Vagina (tissue), 2 donors: ENCODE measurements around the gene SSR2. TPM values are rescaled to one million over a fixed set of nuclear protein-coding genes. Genes with fewer than 3 reads are reported as not detected.
A peak's percentile ranks its signal among the peaks of the same experiment; 100 is the strongest.

Experiments used
- DNase-seq, 2 donors: peaks; one replicate each; pipeline ENCODE4 v3.0.0-alpha.2; 2017; ENCODE audit errors: extremely low spot score in 2 of 2
- H3K27ac ChIP-seq: fragments of 200-600 bp; sonication (generic); one replicate; pipeline ENCODE4 v1.5.1; 2019
- H3K27me3 ChIP-seq: fragments of 200-600 bp; sonication (generic); one replicate; pipeline ENCODE4 v1.5.1; 2019
- H3K36me3 ChIP-seq, 2 donors: fragments of 200-600 bp; sonication (generic); one replicate each; pipeline ENCODE4 v1.5.1; 2017 to 2019
- H3K4me1 ChIP-seq: fragments of 200-600 bp; sonication (generic); one replicate; pipeline ENCODE4 v1.5.1; 2019
- H3K4me3 ChIP-seq, 2 donors: fragments of 200-600 bp; sonication (generic); 1 replicate in 1 of 2; 2 replicates in 1 of 2; pipeline ENCODE4 v1.5.1; 2016 to 2019
- H3K9me3 ChIP-seq: fragments of 200-600 bp; sonication (generic); one replicate; pipeline ENCODE4 v1.5.1; 2019
- CTCF ChIP-seq, 3 experiments: fragments of 450-650 bp in 2 of 3; fragments of 200-600 bp in 1 of 3; sonication (generic) in 1 of 3; IDR thresholded peaks; one replicate each; pipeline ENCODE4 v1.5.1; 2017 to 2019; ENCODE audit warnings: antibody characterized with exemption in 3 of 3, mild to moderate bottlenecking in 2 of 3, moderate library complexity in 2 of 3
- POLR2A ChIP-seq, 2 donors: fragments of 450-650 bp; IDR thresholded peaks; one replicate each; pipeline ENCODE4 v1.6.1; 2017; ENCODE audit warnings: antibody characterized with exemption in 2 of 2, mild to moderate bottlenecking in 2 of 2, moderate library complexity in 2 of 2
- POLR2AphosphoS5 ChIP-seq, 2 donors: sonication (generic); formaldehyde crosslinking; IDR thresholded peaks; one replicate each; pipeline ENCODE4 v1.9.0; 2017; ENCODE audit warnings: antibody characterized with exemption in 2 of 2, mild to moderate bottlenecking in 2 of 2, low read depth in 1 of 2; ENCODE audit not compliant: insufficient read depth in 1 of 2
- intact Hi-C: fragments of 100-400 bp; cut with DNase I; formaldehyde crosslinking; loops from one replicate; pipeline ENCODE4 v1.15.1; 2023
- total RNA-seq: library from RNA; depleted of rRNA; stranded (reverse); fragments of >200 nt; gene quantifications from one replicate; pipeline ENCODE4 v1.2.3, GENCODE V29; 2016

The SSR2 gene
- total RNA-seq, 1 donor from 2014 or later, result 187 TPM

- intact Hi-C loops, result no loop called here
- Histone ChIP-seq H3K36me3 (peaks cover 0 to 41% of the 10 kb centered on the region in 2 donors), H3K4me3 (no peak overlapping the region), H3K9me3 (no peaks in the 10 kb centered on the region), H3K27me3 (no peaks in the 10 kb centered on the region), H3K4me1 (peaks cover 78% of the 10 kb centered on the region), H3K27ac (peak overlapping the region; percentile 63)
- DNase-seq, result no peak
- no peak for TF ChIP-seq POLR2A (IDR thresholded peaks at IDR 0.05)
- TF ChIP-seq CTCF (IDR thresholded peaks at IDR 0.05), result no peak
- no peak for TF ChIP-seq POLR2AphosphoS5 (IDR thresholded peaks at IDR 0.05; ENCODE audit: insufficient read depth in 1 of 2, low read depth in 1 of 2)
These were observed 51.4 kb downstream of the SSR2 start for GRCh38 chr1:155969377-155969791.

- Histone ChIP-seq H3K27ac (peak overlapping the region; percentile 63), H3K27me3 (no peaks in the 10 kb centered on the region), H3K9me3 (no peaks in the 10 kb centered on the region), H3K36me3 (peaks cover 0 to 47% of the 10 kb centered on the region in 2 donors), H3K4me3 (no peak overlapping the region), H3K4me1 (peaks cover 71% of the 10 kb centered on the region)
- no peak for DNase-seq
- intact Hi-C loops, result no loop called here
- TF ChIP-seq POLR2A (IDR thresholded peaks at IDR 0.05) (no peak), POLR2AphosphoS5 (IDR thresholded peaks at IDR 0.05; ENCODE audit: insufficient read depth in 1 of 2, low read depth in 1 of 2) (no peak), CTCF (IDR thresholded peaks at IDR 0.05) (no peak)
These were observed 52.1 kb downstream of the SSR2 start for GRCh38 chr1:155968670-155969069.

GRCh38 chr1:155968051-155968400 lies 52.7 kb downstream of the SSR2 start:
- Histone ChIP-seq H3K27ac (peak overlapping the region; percentile 63), H3K9me3 (no peaks in the 10 kb centered on the region), H3K4me1 (peaks cover 64% of the 10 kb centered on the region), H3K27me3 (no peaks in the 10 kb centered on the region), H3K4me3 (no peak overlapping the region), H3K36me3 (peaks cover 3 to 53% of the 10 kb centered on the region in 2 donors)
- no peak for DNase-seq
- intact Hi-C loops, result no loop called here
- no peak for TF ChIP-seq CTCF (IDR thresholded peaks at IDR 0.05)
- no peak for TF ChIP-seq POLR2AphosphoS5 (IDR thresholded peaks at IDR 0.05; ENCODE audit: insufficient read depth in 1 of 2, low read depth in 1 of 2)
- no peak for TF ChIP-seq POLR2A (IDR thresholded peaks at IDR 0.05)

- H3K27ac ChIP-seq, result peak overlapping the region; percentile 63
- TF ChIP-seq CTCF (IDR thresholded peaks at IDR 0.05) (no peak), POLR2AphosphoS5 (IDR thresholded peaks at IDR 0.05; ENCODE audit: insufficient read depth in 1 of 2, low read depth in 1 of 2) (no peak), POLR2A (IDR thresholded peaks at IDR 0.05) (no peak)
- intact Hi-C loops, result no loop called here
- DNase-seq, result no peak
- H3K4me1 ChIP-seq, result peaks cover 61% of the 10 kb centered on the region
- peaks cover 3 to 59% of the 10 kb centered on the region in 2 donors for H3K36me3 ChIP-seq
- H3K9me3 ChIP-seq, result no peaks in the 10 kb centered on the region
- no peak overlapping the region for H3K4me3 ChIP-seq
- H3K27me3 ChIP-seq, result no peaks in the 10 kb centered on the region
These were observed 53.3 kb downstream of the SSR2 start for GRCh38 chr1:155967341-155968050.

- peaks cover 3 to 66% of the 10 kb centered on the region in 2 donors for H3K36me3 ChIP-seq
- H3K27ac ChIP-seq, result peak overlapping the region; percentile 63
- DNase-seq, result no peak
- no peaks in the 10 kb centered on the region for H3K9me3 ChIP-seq
- no peaks in the 10 kb centered on the region for H3K27me3 ChIP-seq
- intact Hi-C loops, result no loop called here
- no peak for TF ChIP-seq CTCF (IDR thresholded peaks at IDR 0.05)
- TF ChIP-seq POLR2A (IDR thresholded peaks at IDR 0.05), result no peak
- TF ChIP-seq POLR2AphosphoS5 (IDR thresholded peaks at IDR 0.05; ENCODE audit: insufficient read depth in 1 of 2, low read depth in 1 of 2), result no peak
- no peak overlapping the region for H3K4me3 ChIP-seq
- H3K4me1 ChIP-seq, result peaks cover 61% of the 10 kb centered on the region
These were observed 54.0 kb downstream of the SSR2 start for GRCh38 chr1:155966750-155967149.
